Measurements from ENCODE around the gene TMEM139. TPM values are rescaled to one million over a fixed set of nuclear protein-coding genes. Genes with fewer than 3 reads are reported as not detected.
A peak's percentile ranks its signal among the peaks of the same experiment; 100 is the strongest.

The TMEM139 gene
- total and polyA plus RNA-seq, 10 of the 15 experiments (the other 5 are each of a cell fraction or from before 2014, with no cell fraction given), result 0.31 TPM; not detected in 9

- ChIA-PET RAD21 (ENCODE audit: unreplicated experiment) (interaction anchor here (0.5 to 1.9 kb wide), 3 partner anchors 11 to 24 kb away, joined by 5 to 7 read pairs (median 5); partner anchors contain the start of gene GSTK1), CTCF (interaction anchor here (0.6 to 1.8 kb wide), 10 partner anchors 9 to 635 kb away, joined by 3 to 8 read pairs (median 4); partner anchors contain the start of gene GSTK1), SMC1A (ENCODE audit: uncharacterized antibody, unreplicated experiment) (interaction anchor here (1.1 to 1.2 kb wide), 3 partner anchors 9 to 47 kb away, joined by 3 to 5 read pairs (median 3); no protein-coding TSS in a partner anchor), POLR2A (interaction anchor here (0.6 to 1.5 kb wide), 4 partner anchors 8 to 445 kb away, joined by 3 to 9 read pairs (median 4); partner anchors contain the start of gene GSTK1)
- 10% methylated on average over 64 of the region's 84 CpGs for WGBS (ENCODE audit: insufficient coverage, insufficient replicate concordance, low lambda C conversion rate, missing lambda C conversion rate)
- BruUV-seq (replicated peaks), result no TSS peak
- H4K20me1 ChIP-seq (ENCODE audit: control insufficient read depth, insufficient read depth), result no peaks in the 10 kb centered on the region
- peak within 1 kb of the TSS; percentile 92 for H3K27ac ChIP-seq (ENCODE audit: control insufficient read depth, insufficient read depth)
- H3K4me3 ChIP-seq, result peak within 1 kb of the TSS; percentile 78
- H3K4me2 ChIP-seq (ENCODE audit: control insufficient read depth, insufficient read depth), result peak within 1 kb of the TSS; percentile 85
- H3K36me3 ChIP-seq (ENCODE audit: control insufficient read depth in 2 of 2, insufficient read depth in 2 of 2, low read length in 1 of 2), result peaks cover 4 to 8% of the 10 kb centered on the region in 2 experiments; a peak in 3 of 4 replicates
- FAIRE-seq (peak; percentile 81), ATAC-seq (peak; percentile 95), DNase-seq (ENCODE audit: low read depth, low spot score) (peak; percentile 91)
- no peaks in the 10 kb centered on the region; the same call in 2 of the 3 replicates for H3K9me3 ChIP-seq (replicated peaks; ENCODE audit: control insufficient read depth, insufficient read depth, low read length)
- peak within 1 kb of the TSS; percentile 93 for H2AFZ ChIP-seq (ENCODE audit: control insufficient read depth, low read depth, low read length)
- in situ Hi-C loops (cut with MboI), result no loop called here
- intact Hi-C loops (cut with micrococcal nuclease; ENCODE audit: unreplicated experiment), result loop anchor here (2.0 kb wide), 2 partner anchors 25 to 93 kb away; partner anchors contain the start of genes GSTK1 and ZYX
- no peaks in the 10 kb centered on the region for H3K27me3 ChIP-seq (replicated peaks in 1 of 2; ENCODE audit: control insufficient read depth in 2 of 2, insufficient read depth in 2 of 2, low read length in 1 of 2)
- H3K9ac ChIP-seq (ENCODE audit: control insufficient read depth, insufficient read depth, low read length), result peak within 1 kb of the TSS; percentile 85
- peaks cover 35% of the 10 kb centered on the region for H3K79me2 ChIP-seq (ENCODE audit: control insufficient read depth, insufficient read depth, low read length)
- peaks cover 10% of the 10 kb centered on the region for H3K4me1 ChIP-seq (ENCODE audit: control insufficient read depth, insufficient read depth, low read length)
- no peak for TF ChIP-seq ELK1 (IDR thresholded peaks at IDR 0.05; ENCODE audit: low read depth, low read length)
- TF ChIP-seq TCF7 (IDR thresholded peaks at IDR 0.05; ENCODE audit: borderline replicate concordance), result no peak
- TF ChIP-seq EGR1 (IDR thresholded peaks at IDR 0.05; ENCODE audit: borderline replicate concordance in 1 of 2, low read depth in 2 of 2, low read length in 2 of 2), result peak in 1 of 2 experiments; percentile 84; a peak in 2 of 3 replicates
- no peak for TF ChIP-seq HDAC6 (IDR thresholded peaks at IDR 0.05; ENCODE audit: unreplicated experiment)
- TF ChIP-seq KLF5 (IDR thresholded peaks at IDR 0.05; ENCODE audit: partially characterized antibody), result no peak
- TF ChIP-seq NRF1 (conservative IDR thresholded peaks at IDR 0.05; ENCODE audit: low read depth, low read length), result peak; percentile 97
- TF ChIP-seq HSF1 (IDR thresholded peaks at IDR 0.05; ENCODE audit: low read depth, low read length), result no peak
- TF ChIP-seq EZH2 (IDR thresholded peaks at IDR 0.05; ENCODE audit: borderline replicate concordance, control insufficient read depth, low read depth, low read length), result no peak
- peak; percentile 60; the same call in 1 of the 2 replicates for TF ChIP-seq E2F4 (IDR thresholded peaks at IDR 0.05; ENCODE audit: low read depth, low read length)
- TF ChIP-seq, protein P1, sequence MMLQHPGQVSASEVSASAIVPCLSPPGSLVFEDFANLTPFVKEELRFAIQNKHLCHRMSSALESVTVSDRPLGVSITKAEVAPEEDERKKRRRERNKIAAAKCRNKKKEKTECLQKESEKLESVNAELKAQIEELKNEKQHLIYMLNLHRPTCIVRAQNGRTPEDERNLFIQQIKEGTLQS (IDR thresholded peaks at IDR 0.05; ENCODE audit: borderline replicate concordance, extremely low read depth, low read depth, low read length), result no peak
- no peak for TF ChIP-seq USF1 (IDR thresholded peaks at IDR 0.05; ENCODE audit: borderline replicate concordance, extremely low read length, insufficient read depth, low read depth, low read length)
- no peak for TF ChIP-seq BRCA1 (IDR thresholded peaks at IDR 0.05; ENCODE audit: low read depth, low read length)
Observed at GRCh38 chr7:143287935-143288826, 3.4 kb downstream of the TMEM139 start, which contains the start of gene CASP2. Gene CASP2 (plus strand): TSS chr7:143288351. CDS start chr7:143288456, 105 bp downstream.

Measured in GM12878 (cell line).